DMS 273 (cell line): ENCODE measurements around the gene METTL1.
A peak's percentile ranks its signal among the peaks of the same experiment; 100 is the strongest.
"Not testable (repeated sequence)": the region's sequence is repeated elsewhere in the genome, so short reads cannot be mapped to it uniquely, and the experiment has no call there.

Source experiments
- DNase-seq: peaks from one replicate; lab custom pipeline; 2025; ENCODE audit not compliant: unreplicated experiment; lab: John Stamatoyannopoulos, UW

METTL1 gene

DNA sequence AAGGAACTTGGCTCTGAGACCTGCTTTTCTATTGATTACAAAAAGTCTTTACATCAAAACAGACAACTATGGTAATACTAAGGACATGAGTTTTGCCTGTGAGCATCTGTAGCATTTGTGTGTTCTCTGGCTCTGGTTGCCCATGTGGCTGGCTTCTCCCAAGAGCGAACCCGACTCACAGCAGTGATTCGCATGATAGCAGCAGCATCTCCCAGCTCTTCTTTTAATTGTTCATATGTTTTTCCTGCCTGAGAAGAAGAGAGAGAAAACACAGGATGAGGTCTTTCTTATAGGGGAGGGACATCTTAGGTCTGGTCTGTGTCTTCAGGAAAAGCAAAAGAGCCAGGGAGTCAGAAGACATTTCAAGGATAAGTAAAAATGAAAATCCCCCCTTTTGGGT lies 29.1 kb upstream of the METTL1 start:
- no peak for DNase-seq

DNA sequence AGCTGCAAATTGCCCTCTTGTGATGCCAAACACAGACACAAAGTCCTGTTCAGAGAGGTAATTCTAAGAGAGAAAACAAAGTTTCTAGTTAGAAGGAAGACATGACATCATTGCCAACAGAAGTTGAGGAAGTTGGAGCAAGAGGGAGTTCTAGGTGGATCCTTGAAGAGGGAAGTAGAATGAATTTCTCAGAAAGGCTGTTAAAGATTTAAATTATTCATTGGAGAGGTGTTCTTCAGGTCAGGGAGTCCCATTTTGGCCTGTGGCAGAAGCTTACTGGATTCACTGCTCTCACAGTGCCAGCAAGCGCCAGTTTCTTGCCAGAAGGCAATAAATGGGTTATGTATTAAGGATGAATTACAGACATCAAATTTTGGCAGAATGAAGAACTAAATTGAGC lies 26.0 kb upstream of the METTL1 start:
- DNase-seq, result no peak

DNA sequence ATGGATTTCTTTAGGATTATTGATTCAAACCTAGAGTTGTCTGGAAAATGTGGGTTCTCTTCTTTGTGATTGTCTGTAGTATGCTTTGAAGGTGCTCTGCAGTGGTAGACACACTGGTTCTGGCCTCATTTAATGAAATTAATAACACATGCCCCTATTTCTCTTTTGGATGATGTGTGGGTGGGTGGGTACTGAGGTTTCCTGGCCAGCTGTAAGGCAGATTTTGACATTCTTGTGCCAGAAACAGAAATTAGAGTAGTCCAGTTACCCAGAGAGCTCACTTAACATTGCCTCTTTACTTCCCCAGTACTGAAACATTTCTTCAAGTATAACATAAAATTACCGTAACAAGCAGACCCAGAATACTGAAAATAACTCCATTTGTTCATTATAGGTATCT lies 25.1 kb upstream of the METTL1 start:
- DNase-seq, result no peak

DNA sequence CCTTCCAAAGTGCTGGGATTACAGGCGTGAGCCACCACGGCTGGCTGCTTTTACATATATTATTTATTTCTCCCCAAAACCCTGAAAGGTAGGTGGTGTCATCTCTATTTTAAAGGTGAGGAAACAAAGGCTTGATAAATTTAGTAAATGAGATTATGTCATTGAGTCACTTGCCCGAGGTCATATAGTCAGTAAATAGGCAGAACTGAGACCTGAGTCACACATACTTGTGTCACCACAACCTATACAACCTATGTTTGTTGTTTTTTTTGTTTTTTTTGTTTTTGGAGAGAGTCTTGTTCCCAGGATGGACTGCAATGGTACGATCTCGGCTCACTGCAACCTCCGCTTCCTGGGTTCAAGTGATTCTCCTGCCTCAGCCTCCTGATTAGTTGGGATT lies 23.4 kb upstream of the METTL1 start:
- no peak for DNase-seq

DNA sequence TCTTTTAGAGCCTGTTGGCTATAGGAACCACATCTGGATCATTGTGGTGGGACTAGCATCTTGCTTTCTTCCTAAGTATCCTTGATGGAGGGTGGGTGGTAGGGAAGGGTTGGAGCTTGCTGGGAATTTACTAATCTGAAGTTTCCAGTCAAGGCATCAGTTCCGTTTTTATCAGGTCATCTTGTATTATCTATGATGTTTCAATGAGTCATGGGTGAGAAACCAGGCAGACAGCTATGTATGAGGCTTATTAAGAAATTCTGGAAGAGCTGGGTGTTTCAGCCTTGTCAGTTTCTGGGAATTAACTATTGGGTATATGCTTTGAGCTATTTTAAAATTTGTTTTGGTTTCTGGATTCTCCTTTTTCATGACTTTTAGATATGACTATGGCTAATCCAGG lies 22.0 kb upstream of the METTL1 start:
- DNase-seq, result no peak

DNA sequence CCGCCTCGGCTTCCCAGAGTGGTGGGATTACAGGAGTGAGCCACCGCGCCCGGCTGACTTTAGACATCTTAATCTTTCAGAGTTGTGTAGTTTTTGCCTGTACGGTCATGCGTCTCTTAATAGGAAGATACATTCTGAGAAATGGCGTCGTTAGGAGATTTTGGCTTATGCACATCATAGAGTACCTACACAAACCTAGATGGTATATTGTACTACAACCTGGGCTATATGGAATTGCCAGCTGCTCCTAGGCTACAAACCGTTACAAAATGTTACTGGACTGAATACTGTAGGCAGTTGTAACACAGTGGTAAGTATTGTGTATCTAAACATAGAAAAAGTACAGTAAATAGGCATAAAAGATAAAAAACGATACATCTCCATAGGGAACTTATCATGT lies 12.0 kb upstream of the METTL1 start:
- no peak for DNase-seq

DNA sequence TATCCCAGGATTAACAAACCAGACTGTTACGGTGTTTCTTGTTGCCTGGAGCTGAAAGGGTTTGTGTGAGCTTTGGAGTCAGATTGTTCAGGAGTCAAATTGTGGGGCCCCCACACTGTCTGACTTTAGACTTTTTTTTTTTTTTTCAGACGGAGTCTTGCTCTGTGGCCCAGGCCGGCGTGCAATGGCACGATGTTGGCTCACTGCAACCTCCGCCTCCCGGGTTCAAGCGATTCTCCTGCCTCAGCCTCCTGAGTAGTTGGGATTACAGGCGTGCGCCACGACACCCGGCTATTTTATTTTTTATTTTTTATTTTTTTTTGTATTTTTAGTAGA lies 11.5 kb upstream of the METTL1 start:
- DNase-seq, result no peak

DNA sequence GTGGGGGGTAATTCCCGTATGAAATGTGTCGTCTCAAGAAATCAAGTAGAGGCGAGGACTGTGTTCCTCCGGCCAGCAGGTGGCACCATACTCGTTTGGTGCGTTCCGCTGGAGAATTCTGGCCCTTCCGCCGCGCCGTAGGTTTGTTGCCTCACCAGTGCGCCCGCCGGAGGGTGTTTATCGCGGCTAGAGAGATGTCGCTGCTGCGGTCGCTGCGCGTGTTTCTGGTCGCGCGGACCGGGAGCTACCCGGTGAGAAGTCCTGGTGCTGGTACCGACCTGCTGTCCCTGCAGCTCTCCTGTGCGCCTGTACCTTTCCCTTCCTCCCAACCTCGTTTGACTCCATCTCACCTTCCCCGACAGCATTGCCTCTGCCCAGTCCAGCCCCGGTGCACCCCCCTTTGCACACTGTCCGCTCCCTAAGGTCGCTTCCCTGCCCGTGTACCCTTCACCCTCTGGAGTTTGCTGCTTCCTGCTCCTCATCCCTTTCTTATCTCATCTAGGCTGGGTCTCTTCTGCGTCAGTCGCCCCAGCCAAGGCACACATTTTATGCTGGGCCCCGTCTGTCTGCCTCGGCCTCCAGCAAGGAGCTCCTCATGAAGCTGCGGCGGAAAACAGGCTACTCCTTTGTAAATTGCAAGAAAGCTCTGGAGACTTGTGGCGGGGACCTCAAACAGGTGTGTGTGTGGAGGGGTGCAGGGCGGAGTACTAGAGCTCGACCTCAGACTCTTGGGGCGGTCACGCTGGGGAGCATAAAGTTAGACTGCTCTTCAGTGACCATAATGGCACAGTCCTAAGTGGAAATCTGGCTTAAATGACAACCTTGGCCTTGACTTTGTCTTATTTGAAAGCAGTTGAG lies 10.9 kb upstream of the METTL1 start, which contains the start of gene TSFM:
TSS of gene TSFM (plus strand) at position 180 of the 858 bp plus-strand sequence. CDS start at position 195, 15 bp downstream.
- peak; percentile 96 for DNase-seq

DNA sequence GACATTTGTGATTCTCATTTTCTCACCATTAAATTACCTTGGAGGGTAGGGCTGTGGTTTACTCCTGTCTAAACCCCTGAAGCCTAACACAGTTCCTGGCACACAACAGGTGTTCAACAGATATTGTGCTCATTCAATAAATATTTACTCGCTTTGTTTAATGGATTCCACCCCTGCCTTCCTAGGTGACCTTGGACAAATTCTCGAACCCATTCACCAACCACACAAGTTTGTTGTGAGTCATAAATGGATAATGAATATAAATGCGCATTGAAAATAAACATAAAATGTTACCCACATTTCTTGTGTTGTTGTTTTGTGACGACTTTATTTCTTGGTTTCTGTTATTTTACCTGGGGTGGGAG lies 10.3 kb upstream of the METTL1 start:
- no peak for DNase-seq

DNA sequence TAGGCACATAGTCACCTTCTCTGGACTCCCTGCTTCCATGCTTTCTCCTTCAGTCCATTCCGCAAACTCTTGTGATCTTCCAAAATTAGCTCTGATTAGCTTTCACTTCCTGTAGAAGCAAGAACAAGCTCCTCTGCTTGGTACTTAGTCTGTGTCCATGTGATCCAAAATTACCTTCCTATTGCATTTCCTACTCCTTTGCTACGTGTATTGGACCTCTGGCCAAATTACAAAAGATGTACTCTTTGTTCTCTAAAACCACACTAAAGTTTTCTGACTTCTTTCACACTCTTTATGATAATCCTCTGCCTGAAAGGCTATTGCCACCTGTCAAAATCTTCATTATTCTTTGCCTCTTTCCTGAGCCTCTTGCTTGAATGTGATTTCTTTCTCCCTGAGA lies 9.9 kb upstream of the METTL1 start:
- DNase-seq, result no peak

DNA sequence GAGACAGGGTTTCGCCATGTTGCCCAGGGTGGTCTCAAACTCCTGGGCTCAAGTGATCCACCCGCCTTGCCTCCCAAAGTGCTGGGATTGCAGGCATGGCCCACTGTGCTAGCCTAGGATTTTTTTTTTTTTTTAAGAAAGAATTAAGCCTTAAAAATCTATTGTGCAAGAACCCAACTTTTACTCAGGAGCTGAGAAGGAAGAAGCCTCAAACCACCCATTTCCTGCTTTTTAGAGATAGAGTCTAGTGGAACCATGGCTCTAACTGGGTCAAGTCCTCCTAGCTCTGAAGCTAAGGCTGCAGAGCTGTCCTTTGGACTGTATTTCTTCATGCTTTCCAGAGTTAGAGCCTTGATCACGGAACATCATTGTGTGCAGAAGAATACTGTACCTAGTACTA lies 9.3 kb upstream of the METTL1 start:
- no peak for DNase-seq

DNA sequence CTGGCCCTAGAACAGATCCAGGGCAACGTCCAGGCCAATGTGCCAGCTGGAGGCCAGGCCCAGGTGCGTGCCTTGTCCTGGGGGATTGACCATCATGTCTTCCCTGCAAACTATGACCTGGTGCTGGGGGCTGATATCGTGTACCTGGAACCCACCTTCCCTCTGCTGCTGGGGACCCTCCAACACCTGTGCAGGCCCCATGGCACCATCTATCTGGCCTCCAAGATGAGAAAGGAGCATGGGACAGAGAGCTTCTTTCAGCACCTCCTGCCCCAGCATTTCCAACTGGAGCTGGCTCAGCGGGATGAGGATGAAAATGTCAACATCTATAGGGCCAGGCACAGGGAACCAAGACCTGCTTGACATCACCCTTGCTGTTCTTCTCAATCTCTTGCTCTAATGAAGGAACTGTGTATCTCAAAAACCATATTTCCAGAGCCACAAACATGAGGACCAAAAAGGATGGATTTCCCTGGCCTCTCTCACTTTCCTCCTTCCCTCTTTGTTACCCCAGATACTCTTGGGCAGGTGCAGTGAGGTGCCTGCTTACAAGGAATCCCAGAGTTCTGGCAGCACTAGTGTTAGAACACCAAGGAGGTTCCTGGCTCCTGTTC lies 8.5 kb upstream of the METTL1 start:
- DNase-seq, result no peak

DNA sequence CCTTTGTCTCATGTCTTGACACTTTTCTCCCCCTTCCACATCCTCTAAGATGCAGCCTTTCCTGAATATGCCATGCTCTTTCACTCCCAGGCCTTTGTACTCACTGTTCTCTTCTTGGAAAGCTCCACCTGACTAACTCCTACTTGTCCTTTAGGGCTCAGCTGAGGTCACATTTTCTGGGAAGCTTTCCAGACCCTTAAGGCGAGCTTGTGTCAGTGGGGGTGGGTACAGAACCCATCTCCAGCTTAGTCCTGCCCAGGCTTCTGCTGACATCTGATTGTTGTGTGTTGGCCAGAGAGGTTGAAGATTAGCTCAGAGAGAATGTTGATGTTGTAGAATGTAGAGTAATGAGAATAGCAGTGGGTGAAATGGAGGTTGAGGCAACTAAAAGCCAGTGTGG lies 7.8 kb upstream of the METTL1 start:
- DNase-seq, result no peak

DNA sequence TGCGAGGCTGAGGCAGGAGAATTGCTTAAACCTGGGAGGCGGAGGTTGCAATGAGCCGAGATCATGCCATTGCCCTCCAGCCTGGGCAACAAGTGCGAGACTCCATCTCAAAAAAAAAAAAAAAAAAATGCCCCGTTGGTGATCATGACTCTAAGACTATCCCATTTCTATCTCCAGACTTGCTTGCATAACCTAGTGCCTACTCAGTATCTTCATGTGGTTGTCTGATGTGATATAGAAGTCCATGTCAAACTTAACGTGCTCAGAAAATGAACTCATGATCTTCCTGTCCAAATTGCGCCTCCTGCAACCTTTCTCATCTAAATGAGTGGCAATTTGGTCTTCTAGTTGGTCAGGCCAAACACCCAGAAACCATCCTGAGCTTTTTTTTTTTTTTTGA lies 6.0 kb upstream of the METTL1 start:
- no peak for DNase-seq

DNA sequence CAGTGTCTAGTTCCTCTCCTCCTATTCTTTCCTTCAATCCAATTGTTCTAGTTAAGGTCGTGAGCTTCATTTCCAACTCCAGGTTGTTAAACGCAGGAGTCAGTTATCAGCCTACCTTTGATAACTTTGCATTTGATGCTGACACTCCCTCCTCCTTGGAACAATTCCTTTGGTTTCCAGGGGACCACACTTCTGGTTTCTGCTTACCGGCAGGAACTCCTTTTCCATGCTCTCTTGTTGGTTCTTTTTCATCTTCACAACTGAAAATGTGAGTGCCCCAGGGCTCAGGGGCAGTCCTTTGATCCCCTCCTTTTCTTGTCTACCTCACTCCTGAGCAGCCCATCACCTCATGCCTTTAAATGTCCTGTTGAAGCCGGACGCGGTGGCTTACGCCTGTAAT lies 5.5 kb upstream of the METTL1 start:
- DNase-seq, result no peak

DNA sequence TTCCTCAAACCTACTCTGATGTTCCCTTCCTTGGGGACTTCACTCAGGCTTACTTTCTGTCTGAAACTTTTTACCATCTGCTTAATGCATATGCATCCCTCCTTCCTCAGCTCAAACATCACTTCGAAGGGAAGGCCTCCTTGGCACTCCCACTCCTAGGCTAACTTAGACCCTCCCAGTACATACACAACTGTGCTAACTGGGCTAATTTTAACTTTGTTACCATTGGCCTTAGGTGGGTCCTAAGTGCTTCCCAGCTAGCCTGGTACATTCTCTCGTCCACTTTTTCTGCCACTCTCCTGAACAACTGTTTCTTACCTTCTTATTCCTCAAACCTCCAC lies 4.3 kb upstream of the METTL1 start:
- no peak for DNase-seq

DNA sequence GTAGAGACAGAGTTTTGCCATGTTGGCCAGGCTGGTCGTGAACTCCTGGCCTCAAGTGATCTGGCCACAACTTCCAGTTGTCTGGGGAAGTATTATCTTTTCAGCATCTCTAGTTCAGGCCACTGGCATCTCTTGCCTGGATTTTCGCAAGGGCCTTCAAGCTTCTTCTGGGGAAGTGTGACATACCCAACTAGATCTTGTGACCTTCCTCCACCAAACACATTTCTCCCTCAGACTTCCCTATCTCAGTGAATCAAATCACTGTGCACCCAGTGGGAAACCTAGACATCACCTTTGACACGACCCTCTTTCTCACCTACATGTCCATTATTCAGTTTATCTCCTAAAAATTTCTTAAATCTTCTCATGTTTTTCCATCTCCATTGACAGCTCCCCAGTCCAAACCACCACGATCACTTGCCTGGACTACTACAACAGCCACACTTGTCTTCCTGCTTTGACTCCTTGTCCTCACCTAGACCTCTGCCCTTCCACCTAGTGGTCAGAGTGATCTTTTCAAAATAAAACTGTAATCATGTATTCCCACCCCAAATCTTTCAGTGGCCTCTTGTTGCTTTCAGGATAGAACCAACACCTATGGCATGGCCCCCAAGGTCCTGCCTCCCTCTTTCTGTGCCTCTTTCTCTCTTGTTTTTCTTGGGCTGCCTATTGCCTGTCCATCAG lies 3.8 kb upstream of the METTL1 start:
- DNase-seq, result no peak

DNA sequence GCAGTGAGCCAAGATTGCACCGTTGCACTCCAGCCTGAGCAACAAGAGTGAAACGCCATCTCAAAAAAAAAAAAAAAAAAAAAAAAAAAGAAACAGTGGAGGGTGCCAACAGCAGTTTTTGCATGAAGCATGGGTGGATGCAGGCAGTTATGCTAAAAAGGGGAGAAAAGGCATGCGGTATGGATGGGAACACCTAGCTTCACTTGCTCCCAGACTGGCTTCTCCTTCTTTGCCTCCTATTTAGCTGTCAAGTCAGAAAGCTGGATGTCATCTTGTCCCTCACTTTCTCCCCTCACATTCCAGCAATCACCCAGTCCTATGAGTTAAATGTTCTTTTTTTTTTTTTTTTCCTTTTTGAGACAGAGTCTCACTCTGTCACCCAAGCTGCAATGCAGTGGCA lies 3.1 kb upstream of the METTL1 start:
- DNase-seq, result no peak

DNA sequence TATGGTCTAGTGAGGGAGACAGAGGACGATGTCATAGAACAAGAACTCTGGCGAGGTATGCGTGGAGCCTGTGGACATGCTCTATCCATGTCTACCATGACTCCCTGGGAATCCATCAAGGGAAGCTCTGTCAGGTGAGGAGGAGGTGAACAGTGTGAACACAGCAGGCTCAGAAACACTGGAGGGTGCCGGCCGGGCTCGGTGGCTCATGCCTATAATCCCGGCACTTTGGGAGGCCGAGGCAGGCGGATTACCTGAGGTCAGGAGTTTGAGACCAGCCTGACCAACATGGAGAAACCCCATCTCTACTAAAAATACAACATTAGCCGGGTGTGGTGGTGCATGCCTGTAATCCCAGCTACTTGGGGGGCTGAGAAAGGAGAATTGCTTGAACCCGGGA lies 2.7 kb upstream of the METTL1 start:
- DNase-seq, result not testable (repeated sequence)

DNA sequence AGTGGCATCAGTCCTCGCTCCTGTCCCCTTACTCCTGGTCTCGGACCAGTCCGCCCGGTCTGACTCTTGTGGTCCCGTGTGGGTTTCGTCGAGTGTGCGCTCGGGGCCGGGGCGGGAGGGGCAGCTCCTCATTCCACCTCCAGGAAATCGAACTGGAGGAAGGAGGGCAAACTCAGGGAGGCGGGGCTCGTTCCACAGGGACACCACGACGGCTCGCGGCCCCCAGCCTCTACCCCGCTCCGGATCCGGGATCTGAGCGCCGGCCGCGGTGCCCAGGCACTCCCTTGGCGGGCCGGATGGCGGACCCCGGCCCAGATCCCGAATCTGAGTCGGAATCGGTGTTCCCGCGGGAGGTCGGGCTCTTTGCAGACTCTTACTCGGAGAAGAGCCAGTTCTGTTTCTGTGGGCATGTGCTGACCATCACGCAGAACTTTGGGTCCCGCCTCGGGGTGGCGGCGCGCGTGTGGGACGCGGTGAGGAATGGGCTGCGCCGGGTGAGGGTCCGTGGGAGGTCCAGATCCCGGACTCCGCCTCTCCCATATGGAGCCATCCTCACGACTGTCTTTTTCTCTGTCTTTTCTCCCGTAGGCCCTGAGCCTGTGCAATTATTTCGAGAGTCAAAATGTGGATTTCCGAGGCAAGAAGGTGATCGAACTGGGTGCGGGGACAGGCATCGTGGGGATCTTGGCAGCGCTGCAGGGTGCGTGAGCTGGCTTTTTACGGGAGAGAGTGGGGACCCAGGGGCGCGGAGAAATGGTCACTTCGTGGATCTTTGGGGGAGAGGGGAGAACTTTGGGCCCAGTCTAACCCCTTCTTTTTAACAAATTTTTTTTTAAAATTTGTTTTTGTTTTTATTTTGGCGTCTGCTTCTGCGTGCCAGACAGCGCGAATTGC lies 771 bp upstream of the METTL1 start, which contains the start of gene EEF1AKMT3:
TSS of gene EEF1AKMT3 (plus strand) at position 186 of the 894 bp plus-strand sequence. CDS start at position 297, 111 bp downstream.
- peak; percentile 78 for DNase-seq

DNA sequence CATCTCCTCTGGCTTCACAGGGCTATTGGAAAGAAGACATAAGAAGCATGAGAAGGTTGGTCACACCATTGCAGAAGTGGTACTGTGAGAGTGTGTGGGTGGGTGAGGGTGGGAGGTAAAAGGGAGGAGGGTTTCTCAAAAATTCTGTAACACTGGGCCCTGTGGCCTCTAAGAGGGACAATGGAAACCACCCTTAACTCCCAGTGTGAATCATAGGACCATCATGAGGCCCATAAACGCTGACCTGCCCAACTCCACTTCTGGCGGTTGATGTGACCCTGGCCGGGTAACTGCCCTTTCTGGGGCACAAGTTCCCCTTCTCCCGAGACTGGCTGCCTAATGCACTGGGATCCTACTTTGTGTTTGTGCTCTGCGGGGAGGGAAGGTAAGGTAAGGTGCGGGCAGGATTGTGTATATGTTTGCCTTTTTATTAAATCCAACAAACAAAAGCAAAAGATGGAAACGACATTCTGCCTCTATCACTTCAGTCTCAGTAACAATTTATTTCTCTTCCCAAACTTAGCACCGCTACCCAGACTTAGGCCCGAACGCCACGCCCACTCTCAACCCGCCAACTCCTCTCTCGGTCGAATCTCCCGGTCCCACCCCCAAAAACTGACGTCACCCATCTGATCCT lies 551 bp downstream of the METTL1 start:
- DNase-seq, result peak; percentile 95
